Caco-2 (cell line): ENCODE results near the gene CFAP45. TPM values are rescaled to one million over a fixed set of nuclear protein-coding genes. Genes with fewer than 3 reads are reported as not detected.

Experiments used
- BruUV-seq: library from RNA; stranded (reverse); fragments of 400-500 nt; replicated peaks from 2 replicates; lab custom pipeline; 2021; lab: Mats Ljungman, UMichigan
- CTCF ChIA-PET: fragments of 300-600 bp; sonication (Branson Sonifier 250); formaldehyde crosslinking; loops from one replicate; lab custom pipeline; 2022; ENCODE audit warnings: antibody characterized with exemption; lab: Charles Lee
- POLR2A ChIA-PET: fragments of 300-600 bp; sonication (Branson Sonifier 250); formaldehyde crosslinking; loops from one replicate; lab custom pipeline; 2022; ENCODE audit warnings: antibody characterized with exemption; lab: Charles Lee
- DNase-seq, 2 experiments: peaks; one replicate each; pipeline versions ENCODE4 v3.0.0 to v3.0.0-alpha.2; 2020 to 2022
- H3K27me3 ChIP-seq: replicated peaks from 2 replicates; pipeline ENCODE4 v1.6.0; 2011; ENCODE audit warnings: low read length; ENCODE audit not compliant: control insufficient read depth, insufficient read depth
- H3K36me3 ChIP-seq: 2 replicates; pipeline ENCODE4 v1.5.1; 2011; ENCODE audit warnings: low read length; ENCODE audit not compliant: control insufficient read depth, insufficient read depth
- H3K4me1 ChIP-seq: fragments of 250-450 bp; sonication (Bioruptor Pico); 2 replicates; pipeline ENCODE4 v1.5.1; 2020; ENCODE audit warnings: mild to moderate bottlenecking
- H3K4me3 ChIP-seq: 2 replicates; pipeline ENCODE4 v1.5.1; 2011; ENCODE audit warnings: low read depth, mild to moderate bottlenecking, control low read depth, low read length
- H3K9me3 ChIP-seq: fragments of 250-450 bp; sonication (Bioruptor Pico); 2 replicates; pipeline ENCODE4 v1.5.1; 2020; ENCODE audit warnings: mild to moderate bottlenecking, moderate library complexity
- H3K27ac Mint-ChIP-seq: one replicate; pipeline ENCODE4 v1.8.0; 2022; ENCODE audit warnings: mixed read lengths; ENCODE audit not compliant: unreplicated experiment
- H3K27me3 Mint-ChIP-seq: one replicate; pipeline ENCODE4 v1.8.0; 2022; ENCODE audit warnings: mixed read lengths; ENCODE audit not compliant: insufficient read depth, unreplicated experiment
- H3K36me3 Mint-ChIP-seq: one replicate; pipeline ENCODE4 v1.8.0; 2022; ENCODE audit warnings: mild to moderate bottlenecking, mixed read lengths; ENCODE audit not compliant: insufficient read depth, unreplicated experiment
- H3K4me1 Mint-ChIP-seq: one replicate; pipeline ENCODE4 v1.8.0; 2022; ENCODE audit warnings: low read depth, mixed read lengths; ENCODE audit not compliant: unreplicated experiment
- H3K4me3 Mint-ChIP-seq: one replicate; pipeline ENCODE4 v1.8.0; 2022; ENCODE audit warnings: mild to moderate bottlenecking, moderate library complexity, mixed read lengths; ENCODE audit not compliant: unreplicated experiment
- H3K9me3 Mint-ChIP-seq: one replicate; pipeline ENCODE4 v1.8.0; 2022; ENCODE audit warnings: mixed read lengths; ENCODE audit not compliant: unreplicated experiment
- intact Hi-C: fragments of 100-400 bp; cut with micrococcal nuclease; formaldehyde crosslinking; loops from one replicate; pipeline ENCODE4 v1.10.0; 2022; ENCODE audit not compliant: unreplicated experiment
- total RNA-seq: library from RNA; stranded (reverse); gene quantifications from 2 replicates; pipeline ENCODE4 v1.2.3, GENCODE V29; 2022
- TF ChIP-seq, protein P1 (sequence below), 2 experiments: fragments of 200-600 bp in 1 of 2; IDR thresholded peaks; 1 replicate in 1 of 2; 2 replicates in 1 of 2; pipeline versions ENCODE4 v1.5.1 to v1.8.0; 2011 to 2022; ENCODE audit warnings: antibody characterized with exemption in 1 of 2, control low read depth in 1 of 2, inconsistent platforms in 1 of 2, low read depth in 1 of 2, low read length in 1 of 2, mild to moderate bottlenecking in 1 of 2, moderate library complexity in 1 of 2; ENCODE audit not compliant: insufficient read depth in 1 of 2, severe bottlenecking in 1 of 2, unreplicated experiment in 1 of 2

CFAP45 gene
- total RNA-seq, 1 experiment from 2014 or later, result 1.1 TPM

DNA sequence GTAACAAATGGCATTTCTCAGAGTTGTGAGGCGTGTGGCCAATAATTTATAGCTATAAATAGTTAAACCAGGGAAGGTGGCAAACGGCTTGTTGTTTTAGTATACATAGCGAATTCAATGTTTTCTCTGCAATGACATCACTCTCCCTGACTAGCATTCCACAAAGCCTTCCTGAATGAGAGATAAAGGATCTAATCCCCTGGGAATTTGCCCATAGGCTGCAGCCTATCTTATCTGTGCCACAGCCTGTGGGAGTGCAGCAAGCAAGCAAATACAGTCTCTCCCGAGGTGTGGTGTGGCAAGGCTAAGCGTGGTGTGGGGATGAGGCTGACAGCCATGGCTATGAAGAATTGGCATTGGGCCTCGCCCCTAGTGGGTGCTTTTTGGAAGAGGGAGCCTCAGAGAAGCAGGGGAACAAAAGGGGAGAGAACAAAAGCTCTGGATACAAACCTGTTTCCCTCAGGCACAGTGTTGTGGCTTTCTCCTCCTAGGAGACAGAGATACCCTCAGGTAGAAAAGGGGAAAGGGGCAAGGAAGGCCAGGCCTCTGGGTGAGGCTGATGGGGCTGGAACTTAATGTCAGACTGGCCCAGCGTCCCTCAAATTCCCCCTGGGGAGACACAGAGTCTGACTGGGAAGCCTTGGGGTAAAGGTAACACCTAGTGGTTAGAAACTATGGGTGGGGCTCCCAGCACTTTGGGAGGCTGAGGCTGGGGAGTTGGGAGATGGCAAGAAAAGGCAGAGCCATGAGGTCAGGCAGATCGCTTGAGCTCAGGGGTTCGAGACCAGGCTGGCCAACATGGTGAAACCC is 16.5 kb upstream of the CFAP45 start:
- Histone ChIP-seq H3K36me3 (peaks cover 4% of the 10 kb centered on the region), H3K9me3 (no peaks in the 10 kb centered on the region), H3K4me1 (peaks cover 84% of the 10 kb centered on the region), H3K27me3 (no peaks in the 10 kb centered on the region), H3K4me3 (no peak overlapping the region)
- H3K27ac Mint-ChIP-seq, result peak overlapping the region; percentile 88
- ChIA-PET CTCF (interaction anchor here (1.0 to 1.8 kb wide), 5 partner anchors 24 to 136 kb away, joined by 3 to 12 read pairs (median 4); partner anchors contain the start of gene DUSP23), POLR2A (interaction anchor here (1.7 kb wide), 1 partner anchor 9 kb away, joined by 10 read pairs; the partner anchor contains the start of gene TAGLN2)
- peaks cover 67% of the 10 kb centered on the region for H3K4me1 Mint-ChIP-seq
- H3K9me3 Mint-ChIP-seq, result no peaks in the 10 kb centered on the region
- intact Hi-C loops, result loop anchor here (1.0 kb wide), 3 partner anchors 9 to 29 kb away; partner anchors contain the start of genes IGSF9 and TAGLN2
- peak; percentile 90 to 94 for DNase-seq
- no peaks in the 10 kb centered on the region for H3K27me3 Mint-ChIP-seq
- TF ChIP-seq, protein P1, sequence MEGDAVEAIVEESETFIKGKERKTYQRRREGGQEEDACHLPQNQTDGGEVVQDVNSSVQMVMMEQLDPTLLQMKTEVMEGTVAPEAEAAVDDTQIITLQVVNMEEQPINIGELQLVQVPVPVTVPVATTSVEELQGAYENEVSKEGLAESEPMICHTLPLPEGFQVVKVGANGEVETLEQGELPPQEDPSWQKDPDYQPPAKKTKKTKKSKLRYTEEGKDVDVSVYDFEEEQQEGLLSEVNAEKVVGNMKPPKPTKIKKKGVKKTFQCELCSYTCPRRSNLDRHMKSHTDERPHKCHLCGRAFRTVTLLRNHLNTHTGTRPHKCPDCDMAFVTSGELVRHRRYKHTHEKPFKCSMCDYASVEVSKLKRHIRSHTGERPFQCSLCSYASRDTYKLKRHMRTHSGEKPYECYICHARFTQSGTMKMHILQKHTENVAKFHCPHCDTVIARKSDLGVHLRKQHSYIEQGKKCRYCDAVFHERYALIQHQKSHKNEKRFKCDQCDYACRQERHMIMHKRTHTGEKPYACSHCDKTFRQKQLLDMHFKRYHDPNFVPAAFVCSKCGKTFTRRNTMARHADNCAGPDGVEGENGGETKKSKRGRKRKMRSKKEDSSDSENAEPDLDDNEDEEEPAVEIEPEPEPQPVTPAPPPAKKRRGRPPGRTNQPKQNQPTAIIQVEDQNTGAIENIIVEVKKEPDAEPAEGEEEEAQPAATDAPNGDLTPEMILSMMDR (IDR thresholded peaks at IDR 0.05; ENCODE audit: insufficient read depth in 1 of 2, low read depth in 1 of 2, low read length in 1 of 2, severe bottlenecking in 1 of 2, unreplicated experiment in 1 of 2), result no peak
- TSS peak; percentile 36 for BruUV-seq
- H3K4me3 Mint-ChIP-seq, result peak overlapping the region; percentile 45
- H3K36me3 Mint-ChIP-seq, result peaks cover 76% of the 10 kb centered on the region

DNA sequence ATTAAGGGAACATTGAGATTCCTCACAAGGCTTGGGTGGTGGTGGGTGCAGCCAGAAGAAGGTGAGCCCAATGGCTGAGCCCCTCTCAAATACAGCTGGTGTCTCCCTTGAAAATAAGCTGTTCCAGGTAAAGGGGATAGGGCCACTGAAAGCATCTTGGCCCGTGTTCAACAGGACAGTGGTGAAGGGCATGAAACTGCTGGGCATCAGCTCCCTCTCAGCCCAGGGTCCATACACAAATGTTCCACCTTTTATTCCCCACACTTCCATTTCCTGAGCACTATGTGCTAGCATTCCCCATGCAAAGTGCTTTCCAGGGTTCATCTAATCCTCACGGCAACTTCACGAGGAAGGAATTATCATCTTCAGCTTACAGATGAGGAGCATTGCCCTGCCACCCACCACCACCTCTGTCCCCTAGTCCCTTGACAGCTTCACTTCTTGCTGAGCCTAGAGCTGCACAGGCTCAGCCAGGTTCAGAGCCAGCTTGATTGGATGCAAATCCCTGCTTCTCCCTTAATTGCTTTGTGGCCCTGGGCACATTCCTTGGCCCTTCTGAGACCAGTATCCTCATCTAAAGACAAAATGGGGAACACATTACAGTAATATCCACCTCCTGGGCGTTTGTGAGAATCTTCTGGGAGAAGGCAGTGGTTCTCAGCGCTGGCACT is 15.7 kb upstream of the CFAP45 start:
- peaks cover 4% of the 10 kb centered on the region for H3K36me3 ChIP-seq
- H3K27me3 Mint-ChIP-seq, result no peaks in the 10 kb centered on the region
- no peaks in the 10 kb centered on the region for H3K9me3 Mint-ChIP-seq
- no peaks in the 10 kb centered on the region for H3K27me3 ChIP-seq
- peak in 1 of 2 experiments; percentile 63 for DNase-seq
- H3K4me1 ChIP-seq, result peaks cover 85% of the 10 kb centered on the region
- peaks cover 63% of the 10 kb centered on the region for H3K4me1 Mint-ChIP-seq
- peak overlapping the region; percentile 45 for H3K4me3 Mint-ChIP-seq
- TF ChIP-seq, protein P1 (IDR thresholded peaks at IDR 0.05; ENCODE audit: insufficient read depth in 1 of 2, low read depth in 1 of 2, low read length in 1 of 2, severe bottlenecking in 1 of 2, unreplicated experiment in 1 of 2), result no peak
- intact Hi-C loops, result loop anchor here (1.0 kb wide), 3 partner anchors 8 to 30 kb away; partner anchors contain the start of genes IGSF9 and TAGLN2
- H3K4me3 ChIP-seq, result no peak overlapping the region
- H3K9me3 ChIP-seq, result no peaks in the 10 kb centered on the region
- BruUV-seq, result no TSS peak
- CTCF ChIA-PET, result interaction anchor here (1.0 to 1.8 kb wide), 5 partner anchors 23 to 135 kb away, joined by 3 to 12 read pairs (median 4); partner anchors contain the start of gene DUSP23
- peaks cover 69% of the 10 kb centered on the region for H3K36me3 Mint-ChIP-seq
- POLR2A ChIA-PET, result interaction anchor here (1.7 kb wide), 1 partner anchor 9 kb away, joined by 10 read pairs; the partner anchor contains the start of gene TAGLN2
- peak overlapping the region; percentile 88 for H3K27ac Mint-ChIP-seq
